Duodenal mucosa (tissue), 2 donors: Measurements from ENCODE around the gene CTDSP2.
"Not testable (repeated sequence)": the region's sequence is repeated elsewhere in the genome, so short reads cannot be mapped to it uniquely, and the experiment has no call there.

ENCODE experiments used
- H3K27ac ChIP-seq: one replicate; pipeline ENCODE4 v1.7.0; 2013; ENCODE audit warnings: low read depth, low read length
- H3K27me3 ChIP-seq, 2 donors: one replicate each; pipeline ENCODE4 v1.7.0; 2013; ENCODE audit warnings: low read length in 2 of 2, control low read depth in 1 of 2; ENCODE audit not compliant: insufficient read depth in 2 of 2, control insufficient read depth in 1 of 2
- H3K36me3 ChIP-seq, 2 donors: one replicate each; pipeline ENCODE4 v1.7.0; 2013; ENCODE audit warnings: low read length in 2 of 2, control low read depth in 1 of 2; ENCODE audit not compliant: insufficient read depth in 2 of 2, control insufficient read depth in 1 of 2
- H3K4me1 ChIP-seq, 2 donors: one replicate each; pipeline ENCODE4 v1.7.0; 2013; ENCODE audit warnings: low read length in 2 of 2, control low read depth in 1 of 2; ENCODE audit not compliant: insufficient read depth in 2 of 2, control insufficient read depth in 1 of 2
- H3K4me3 ChIP-seq, 2 donors: one replicate each; pipeline ENCODE4 v1.7.0; 2013; ENCODE audit warnings: low read length in 2 of 2, low read depth in 1 of 2
- H3K9ac ChIP-seq, 2 donors: one replicate each; pipeline ENCODE4 v1.7.0; 2013; ENCODE audit warnings: low read length in 2 of 2, low read depth in 1 of 2
- H3K9me3 ChIP-seq, 2 donors: one replicate each; pipeline ENCODE4 v1.7.0; 2013; ENCODE audit warnings: low read length in 2 of 2, control low read depth in 1 of 2; ENCODE audit not compliant: control insufficient read depth in 1 of 2

The CTDSP2 gene

DNA sequence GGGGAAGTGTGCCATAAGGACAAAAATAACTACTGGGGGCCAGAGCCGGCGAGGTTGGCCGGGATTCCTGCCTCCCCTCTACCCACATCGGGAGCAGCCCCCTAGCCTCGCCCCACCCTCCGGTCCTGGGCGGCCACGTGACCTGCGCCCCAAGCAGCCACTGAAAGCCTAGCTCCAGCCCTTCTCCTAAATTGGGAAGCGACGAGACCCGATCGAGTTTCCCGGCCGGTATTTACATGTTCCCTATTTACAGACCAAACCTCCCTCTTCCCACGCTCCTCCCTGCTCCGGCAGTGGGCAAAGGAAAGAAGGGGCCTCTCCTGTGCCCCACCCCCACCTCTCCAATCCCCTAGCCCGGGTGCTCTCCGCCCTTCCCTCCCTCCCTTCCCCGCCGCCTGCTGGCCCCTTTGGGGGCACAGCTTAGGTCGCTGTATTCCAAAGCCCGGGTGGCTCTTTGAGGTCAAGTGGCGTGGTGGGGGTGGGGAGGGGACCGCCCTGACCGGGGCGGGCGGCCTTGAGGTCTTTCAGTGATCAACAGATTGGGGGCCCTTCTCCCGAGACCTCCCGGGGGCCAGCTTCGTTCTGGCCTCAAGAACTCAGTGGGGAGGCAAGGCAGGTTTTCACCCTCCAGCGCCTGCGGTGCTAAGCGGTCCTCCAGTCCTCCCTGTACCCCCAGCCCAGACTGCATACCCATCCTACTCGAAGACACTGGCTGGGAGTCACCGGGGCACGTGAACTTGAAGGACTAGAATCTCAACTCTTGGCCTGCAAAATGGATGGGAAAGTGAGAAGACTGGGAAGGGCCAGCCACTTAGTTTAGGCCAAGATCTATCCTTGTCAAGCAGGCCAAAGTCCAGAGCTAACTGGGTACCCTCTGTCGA lies 6.3 kb upstream of the CTDSP2 start:
- peak overlapping the region; percentile 23 to 36 for H3K4me3 ChIP-seq
- peak overlapping the region; percentile 32 to 33 for H3K9ac ChIP-seq
- peaks cover 0 to 10% of the 10 kb centered on the region in 2 donors for H3K27me3 ChIP-seq
- H3K9me3 ChIP-seq, result no peaks in the 10 kb centered on the region
- peaks cover 4 to 9% of the 10 kb centered on the region in 2 donors for H3K4me1 ChIP-seq
- H3K27ac ChIP-seq, result peak overlapping the region; percentile 36
- no peaks in the 10 kb centered on the region for H3K36me3 ChIP-seq

DNA sequence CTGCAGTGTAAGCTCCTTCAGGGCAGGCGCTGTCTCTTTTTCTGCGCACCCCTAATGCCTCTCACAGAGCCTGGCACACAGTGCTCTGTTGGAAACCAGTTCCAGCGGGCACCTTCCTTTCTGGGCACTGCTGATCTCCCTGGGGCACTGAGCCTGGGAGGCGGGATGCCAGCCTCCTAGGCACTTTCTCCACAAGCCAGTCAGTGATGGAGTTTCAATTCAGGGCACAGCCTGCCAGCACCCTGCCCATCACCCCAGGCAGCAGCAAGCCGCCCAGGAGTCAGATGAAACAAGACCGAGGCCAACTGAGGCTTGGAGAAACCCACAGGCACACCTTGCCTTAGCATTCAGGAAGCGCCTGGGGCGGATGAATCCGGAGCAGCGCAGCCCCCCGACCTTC lies 5.7 kb upstream of the CTDSP2 start:
- peaks cover 4 to 10% of the 10 kb centered on the region in 2 donors for H3K4me1 ChIP-seq
- H3K4me3 ChIP-seq, result peak overlapping the region; percentile 23 to 36
- peaks cover 0 to 10% of the 10 kb centered on the region in 2 donors for H3K27me3 ChIP-seq
- H3K9ac ChIP-seq, result peak overlapping the region; percentile 32 to 33
- no peak overlapping the region for H3K27ac ChIP-seq
- H3K9me3 ChIP-seq, result no peaks in the 10 kb centered on the region
- no peaks in the 10 kb centered on the region for H3K36me3 ChIP-seq

DNA sequence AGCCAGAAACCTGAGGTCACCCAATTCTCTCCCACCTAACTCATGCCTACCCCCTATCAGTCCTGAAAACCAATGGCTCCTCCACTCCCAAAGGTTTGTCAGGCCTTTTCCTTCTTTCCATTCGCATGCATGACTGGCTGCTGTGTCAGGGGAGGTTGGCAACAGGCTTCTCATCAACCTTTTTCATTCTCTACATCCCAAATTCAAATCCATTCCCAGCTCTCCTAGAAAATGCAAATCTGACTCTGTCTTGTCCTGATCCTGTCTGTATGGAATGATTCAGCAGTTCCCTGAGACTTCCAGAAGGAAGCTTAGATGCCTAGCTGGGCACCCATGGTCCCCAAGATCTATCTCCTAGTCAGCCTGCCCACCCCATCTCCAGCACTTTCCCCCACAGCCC lies 5.0 kb upstream of the CTDSP2 start:
- no peaks in the 10 kb centered on the region for H3K36me3 ChIP-seq
- peaks cover 4 to 13% of the 10 kb centered on the region in 2 donors for H3K4me1 ChIP-seq
- H3K9ac ChIP-seq, result no peak overlapping the region
- H3K27me3 ChIP-seq, result peaks cover 0 to 10% of the 10 kb centered on the region in 2 donors
- no peak overlapping the region for H3K27ac ChIP-seq
- no peaks in the 10 kb centered on the region for H3K9me3 ChIP-seq
- H3K4me3 ChIP-seq, result no peak overlapping the region

DNA sequence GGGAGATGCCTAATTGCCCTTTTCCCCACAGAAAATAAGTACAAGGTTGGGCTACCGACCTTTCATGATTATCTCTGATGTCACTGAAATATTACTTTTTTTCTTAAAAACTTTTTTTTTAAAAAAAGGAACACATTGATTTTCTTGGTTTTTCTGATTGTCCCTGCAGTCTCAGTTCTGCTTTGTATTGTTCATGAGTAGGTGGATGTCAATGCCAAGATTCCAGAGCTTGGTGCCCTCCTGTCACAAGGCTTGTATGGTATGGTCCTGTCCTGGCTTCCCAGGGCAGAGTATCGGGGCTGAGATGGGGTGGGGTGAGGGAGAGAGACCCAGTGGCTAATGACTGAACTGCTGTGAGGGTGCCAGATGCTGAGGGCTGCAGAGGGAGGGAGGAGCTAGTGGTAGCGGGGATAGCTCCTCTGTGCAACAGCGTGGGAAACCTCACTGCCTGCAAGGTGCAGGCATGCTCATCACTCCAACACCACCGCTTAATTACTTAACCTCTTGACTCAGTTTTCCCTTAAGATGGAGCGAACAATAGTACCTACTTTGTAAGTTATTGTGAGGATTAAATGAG lies 4.4 kb upstream of the CTDSP2 start:
- H3K27ac ChIP-seq, result no peak overlapping the region
- H3K4me3 ChIP-seq, result no peak overlapping the region
- H3K9ac ChIP-seq, result no peak overlapping the region
- H3K4me1 ChIP-seq, result peaks cover 4 to 13% of the 10 kb centered on the region in 2 donors
- no peaks in the 10 kb centered on the region for H3K36me3 ChIP-seq
- H3K27me3 ChIP-seq, result peaks cover 0 to 10% of the 10 kb centered on the region in 2 donors
- no peaks in the 10 kb centered on the region for H3K9me3 ChIP-seq

DNA sequence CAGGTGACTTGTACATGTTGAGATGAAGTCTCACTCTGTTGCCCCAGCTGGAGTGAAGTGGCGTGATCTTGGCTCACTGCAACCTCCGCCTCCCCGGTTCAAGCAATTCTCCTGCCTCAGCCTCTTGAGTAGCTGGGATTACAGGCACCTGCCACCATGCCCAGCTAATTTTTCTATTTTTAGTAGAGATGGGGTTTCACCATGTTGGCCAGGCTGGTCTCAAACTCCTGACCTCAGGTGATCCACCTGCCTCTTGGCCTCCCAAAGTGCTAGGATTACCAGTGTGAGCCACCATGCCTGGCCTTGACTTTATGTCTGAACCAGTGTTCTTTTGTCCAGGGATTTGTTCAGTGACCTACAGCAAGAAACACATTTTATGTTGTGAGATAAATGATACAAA lies 2.9 kb upstream of the CTDSP2 start:
- not testable (repeated sequence) for H3K27me3 ChIP-seq, H3K27ac ChIP-seq, H3K36me3 ChIP-seq, H3K9me3 ChIP-seq, H3K9ac ChIP-seq, H3K4me3 ChIP-seq
- peaks cover 5 to 14% of the 10 kb centered on the region in 2 donors for H3K4me1 ChIP-seq

DNA sequence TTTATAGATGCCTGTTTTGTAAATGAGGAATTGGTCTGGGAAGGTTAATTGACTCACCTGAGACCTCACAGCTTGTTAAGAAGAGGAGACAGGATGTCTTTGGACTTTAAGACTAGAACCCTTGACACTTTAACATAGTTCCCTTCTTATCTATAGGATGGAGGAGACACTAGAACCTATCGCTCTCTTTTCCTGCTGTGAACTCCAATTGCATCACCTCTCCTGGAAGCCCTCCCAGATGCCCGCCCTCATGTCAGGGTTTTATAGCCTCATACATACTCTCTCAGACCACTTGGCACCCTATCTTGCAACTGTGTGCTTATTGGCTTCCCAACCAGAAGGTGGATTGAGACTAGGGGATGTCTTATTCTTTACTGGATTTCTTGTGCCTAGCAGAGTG lies 2.5 kb upstream of the CTDSP2 start:
- Histone ChIP-seq H3K4me3 (no peak overlapping the region), H3K27me3 (peaks cover 0 to 10% of the 10 kb centered on the region in 2 donors), H3K36me3 (no peaks in the 10 kb centered on the region), H3K27ac (no peak overlapping the region), H3K9me3 (no peaks in the 10 kb centered on the region), H3K4me1 (peaks cover 8 to 18% of the 10 kb centered on the region in 2 donors), H3K9ac (no peak overlapping the region)

DNA sequence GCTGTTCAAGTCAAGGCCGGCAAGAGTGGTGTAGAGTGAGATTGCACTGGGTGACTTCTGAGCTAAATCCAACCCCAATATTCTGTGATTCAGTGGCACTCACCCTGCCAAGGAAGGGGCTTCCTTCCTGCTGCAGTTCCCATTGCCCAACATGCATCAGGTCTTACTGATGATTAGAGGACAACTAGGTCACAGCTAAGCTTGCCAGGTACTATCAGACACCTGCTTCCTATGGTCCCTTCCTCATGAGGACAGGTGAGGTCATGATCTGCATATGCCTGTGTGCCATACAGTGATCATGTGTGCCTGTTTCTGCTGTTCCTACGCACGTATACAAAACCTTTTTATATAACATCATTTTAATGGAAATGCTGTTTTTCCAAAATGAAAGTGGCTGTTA lies 1.7 kb upstream of the CTDSP2 start:
- no peak overlapping the region for H3K9ac ChIP-seq
- no peaks in the 10 kb centered on the region for H3K9me3 ChIP-seq
- H3K27me3 ChIP-seq, result peaks cover 0 to 10% of the 10 kb centered on the region in 2 donors
- H3K4me3 ChIP-seq, result no peak overlapping the region
- peaks cover 12 to 27% of the 10 kb centered on the region in 2 donors for H3K4me1 ChIP-seq
- H3K36me3 ChIP-seq, result no peaks in the 10 kb centered on the region
- H3K27ac ChIP-seq, result no peak overlapping the region

DNA sequence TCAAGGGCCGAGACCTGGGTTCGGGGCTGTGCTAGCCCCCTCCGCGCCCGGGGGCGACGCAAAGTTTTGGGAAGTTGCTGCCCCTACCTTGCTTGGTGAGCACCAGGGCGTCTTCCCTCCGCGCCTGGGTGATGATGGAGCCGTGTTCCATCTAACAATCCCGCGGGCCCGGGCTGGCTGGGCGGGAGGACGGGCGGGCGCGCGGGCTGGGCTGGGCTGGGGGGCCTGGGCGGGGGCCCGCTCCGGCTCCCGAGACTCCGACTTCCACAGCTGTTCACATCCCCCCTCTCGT lies 298 bp downstream of the CTDSP2 start:
- Histone ChIP-seq H3K27me3 (no peaks in the 10 kb centered on the region), H3K4me3 (peak overlapping the region; percentile 90 to 98), H3K9me3 (no peaks in the 10 kb centered on the region), H3K36me3 (no peaks in the 10 kb centered on the region), H3K27ac (peak overlapping the region; percentile 98), H3K9ac (peak overlapping the region; percentile 89 to 98), H3K4me1 (peaks cover 27 to 37% of the 10 kb centered on the region in 2 donors)

DNA sequence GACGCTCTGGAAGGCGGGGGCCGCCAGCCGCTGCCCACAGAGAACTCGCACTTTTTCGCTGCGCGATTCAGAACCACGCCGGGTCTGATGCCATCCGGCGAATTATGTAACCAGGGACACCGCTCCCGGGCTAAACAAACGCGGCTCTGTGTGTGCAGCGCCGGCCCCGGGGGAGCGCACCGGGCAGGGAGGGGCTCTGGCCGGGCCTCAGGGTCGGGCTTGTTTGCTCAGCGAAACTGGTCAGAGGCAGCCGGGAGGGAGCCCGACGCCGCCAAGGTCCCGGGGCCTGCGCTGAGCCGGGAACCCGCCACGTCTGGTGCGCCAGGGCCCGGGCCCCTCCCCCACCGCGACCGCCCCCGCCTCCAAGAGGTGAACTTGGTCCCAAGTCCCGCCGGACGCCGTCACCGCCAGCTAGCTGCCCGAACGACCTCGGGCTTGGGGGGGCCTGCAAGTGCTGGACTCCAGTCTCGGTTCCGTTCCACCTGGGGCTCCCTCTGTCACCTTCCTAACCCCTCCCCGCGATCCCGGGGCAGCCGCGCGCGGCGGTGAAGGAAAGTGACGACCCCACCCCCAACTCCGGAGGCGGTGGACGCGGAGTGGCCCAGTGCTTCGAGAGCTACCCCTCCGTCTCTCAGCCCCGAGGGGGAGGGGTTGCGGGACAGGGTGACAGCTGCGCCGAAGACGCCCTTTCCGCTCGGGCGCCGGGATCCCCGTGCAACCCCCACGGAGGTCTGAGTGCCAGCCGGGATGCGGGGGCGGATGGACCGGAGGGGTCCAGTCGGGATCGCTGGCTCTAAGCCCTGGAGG lies 848 bp downstream of the CTDSP2 start:
- H3K36me3 ChIP-seq, result no peaks in the 10 kb centered on the region
- H3K9me3 ChIP-seq, result no peaks in the 10 kb centered on the region
- H3K4me1 ChIP-seq, result peaks cover 33 to 43% of the 10 kb centered on the region in 2 donors
- peak overlapping the region; percentile 89 to 98 for H3K9ac ChIP-seq
- H3K27ac ChIP-seq, result peak overlapping the region; percentile 98
- no peaks in the 10 kb centered on the region for H3K27me3 ChIP-seq
- H3K4me3 ChIP-seq, result peak overlapping the region; percentile 90 to 98
